Suprapubic skin (tissue), 3 donors: ENCODE data around the gene INSYN2B.

Experiments used
- CTCF ChIP-seq, 2 donors: fragments of 200-600 bp in 1 of 2; fragments of 450-650 bp in 1 of 2; sonication (generic) in 1 of 2; IDR thresholded peaks; one replicate each; pipeline ENCODE4 v1.5.1; 2016 to 2019; ENCODE audit warnings: antibody characterized with exemption in 2 of 2, mild to moderate bottlenecking in 1 of 2, moderate library complexity in 1 of 2
- EP300 ChIP-seq: sonication (generic); formaldehyde crosslinking; IDR thresholded peaks from one replicate; pipeline ENCODE4 v1.6.1; 2017; ENCODE audit warnings: antibody characterized with exemption

DNA sequence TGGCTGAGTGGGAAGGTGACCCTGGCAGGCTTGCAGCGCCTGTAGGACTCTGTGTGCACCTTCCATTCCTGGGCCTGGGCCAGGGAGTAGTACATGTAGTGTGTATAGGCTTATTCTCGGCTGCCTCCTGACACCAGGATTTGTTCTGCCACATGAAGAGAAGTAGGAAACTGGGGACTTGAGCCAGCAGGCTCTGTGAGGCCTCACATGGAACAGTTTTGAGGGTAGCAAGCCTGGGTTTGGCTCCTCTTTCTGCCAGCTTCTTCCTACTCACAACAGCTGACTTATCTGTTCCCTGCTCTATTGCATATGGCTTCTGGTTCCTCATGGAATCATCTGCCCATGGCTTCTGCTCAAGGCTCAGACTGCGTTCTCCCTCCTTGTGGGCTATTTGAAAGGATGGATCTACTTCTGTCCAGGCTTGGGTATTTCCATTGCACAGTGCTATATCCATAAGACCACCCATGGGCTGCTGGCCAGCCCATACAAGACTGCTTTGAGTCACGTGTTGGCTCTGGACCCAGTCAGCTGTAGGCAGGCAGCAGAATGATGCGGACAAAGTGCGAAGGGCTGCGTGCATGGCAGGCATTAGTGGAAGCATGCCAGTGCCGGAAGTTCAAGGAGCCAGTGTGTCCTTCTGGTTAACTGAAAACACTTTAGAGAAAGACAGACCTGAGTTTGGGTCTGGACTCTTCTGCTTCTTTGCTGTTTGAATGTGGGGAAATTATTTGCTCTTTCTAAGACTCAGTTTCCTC lies 11.0 kb upstream of the INSYN2B start:
- TF ChIP-seq CTCF (IDR thresholded peaks at IDR 0.05) (no peak), EP300 (no peak)
